PC-3 (cell line): ENCODE data around the gene AHCYL1. TPM values are rescaled to one million over a fixed set of nuclear protein-coding genes. Genes with fewer than 3 reads are reported as not detected.
"Not testable (repeated sequence)": the region's sequence is repeated elsewhere in the genome, so short reads cannot be mapped to it uniquely, and the experiment has no call there.

Experiments
- ATAC-seq: fragments of 200-7000 bp; cut with Tn5 transposase; 2 replicates; pipeline ENCODE4 v1.9.1; 2020; ENCODE audit warnings: mild to moderate bottlenecking, moderate library complexity
- BruUV-seq: library from RNA; stranded (reverse); fragments of 400-500 nt; replicated peaks from 2 replicates; lab custom pipeline; 2021; lab: Mats Ljungman, UMichigan
- CTCF ChIA-PET: fragments of 300-600 bp; sonication (Branson Sonifier 250); formaldehyde crosslinking; loops from one replicate; lab custom pipeline; 2022; ENCODE audit warnings: antibody characterized with exemption; lab: Charles Lee
- POLR2A ChIA-PET: fragments of 300-600 bp; sonication (Branson Sonifier 250); formaldehyde crosslinking; loops from one replicate; lab custom pipeline; 2022; ENCODE audit warnings: antibody characterized with exemption; ENCODE audit not compliant: unreplicated experiment; lab: Charles Lee
- DNase-seq: peaks from one replicate; pipeline ENCODE4 v3.0.0-alpha.2; 2015
- H2AFZ ChIP-seq: fragments of 300-600 bp; sonication (generic); 2 replicates; pipeline ENCODE4 v1.6.0; 2016; ENCODE audit warnings: antibody characterized with exemption, low read length
- H3F3A ChIP-seq: fragments of 300-600 bp; sonication (generic); one replicate; pipeline ENCODE4 v1.6.0; 2017; ENCODE audit warnings: antibody characterized with exemption, low read length, control low read depth, mild to moderate bottlenecking; ENCODE audit not compliant: unreplicated experiment
- H3K27ac ChIP-seq: fragments of 300-600 bp; sonication (generic); 2 replicates; pipeline ENCODE4 v1.5.1; 2016; ENCODE audit warnings: mild to moderate bottlenecking, low read length
- H3K27me3 ChIP-seq: fragments of 300-600 bp; sonication (generic); 2 replicates; pipeline ENCODE4 v1.6.1; 2016; ENCODE audit warnings: low read length, mixed read lengths
- H3K36me3 ChIP-seq: fragments of 300-600 bp; sonication (generic); 2 replicates; pipeline ENCODE4 v1.6.1; 2016; ENCODE audit warnings: low read depth, mixed run types, low read length, mixed read lengths
- H3K4me1 ChIP-seq: fragments of 300-600 bp; sonication (generic); 2 replicates; pipeline ENCODE4 v1.5.1; 2016; ENCODE audit warnings: low read length; ENCODE audit not compliant: insufficient read depth
- H3K4me2 ChIP-seq: fragments of 300-600 bp; sonication (generic); 2 replicates; pipeline ENCODE4 v1.6.0; 2016; ENCODE audit warnings: low read length
- H3K4me3 ChIP-seq: fragments of 300-600 bp; sonication (generic); 2 replicates; pipeline ENCODE4 v1.5.1; 2016; ENCODE audit warnings: mild to moderate bottlenecking, low read length, mixed read lengths
- H3K79me2 ChIP-seq: fragments of 300-600 bp; sonication (generic); 2 replicates; pipeline ENCODE4 v1.6.1; 2017; ENCODE audit warnings: low read length, mixed read lengths
- H3K9ac ChIP-seq: fragments of 300-600 bp; sonication (generic); 2 replicates; pipeline ENCODE4 v1.6.0; 2016; ENCODE audit warnings: mild to moderate bottlenecking, low read length
- H3K9me2 ChIP-seq: fragments of 300-600 bp; sonication (generic); replicated peaks from 2 replicates; pipeline ENCODE4 v1.6.1; 2016; ENCODE audit warnings: mixed run types, low read length, mixed read lengths
- H3K9me3 ChIP-seq: fragments of 300-600 bp; sonication (generic); 2 replicates; pipeline ENCODE4 v1.6.1; 2016; ENCODE audit warnings: low read length, mixed read lengths
- H4K20me1 ChIP-seq: fragments of 300-600 bp; sonication (generic); 2 replicates; pipeline ENCODE4 v1.6.1; 2016; ENCODE audit warnings: low read length, mixed read lengths
- CTCF ChIP-seq: fragments of 300-600 bp; sonication (generic); conservative IDR thresholded peaks from 2 replicates; pipeline ENCODE4 v1.5.1; 2017; ENCODE audit warnings: antibody characterized with exemption, low read depth, mild to moderate bottlenecking, low read length
- EZH2 ChIP-seq: fragments of 300-600 bp; sonication (generic); IDR thresholded peaks from one replicate; pipeline ENCODE4 v1.6.1; 2017; ENCODE audit warnings: antibody characterized with exemption, mild to moderate bottlenecking, low read length; ENCODE audit not compliant: unreplicated experiment
- EZH2phosphoT487 ChIP-seq: fragments of 300-600 bp; sonication (generic); IDR thresholded peaks from 2 replicates; pipeline ENCODE4 v1.6.1; 2018; ENCODE audit warnings: mild to moderate bottlenecking, antibody characterized with exemption, low read length, borderline replicate concordance
- intact Hi-C: fragments of 100-400 bp; cut with micrococcal nuclease; formaldehyde crosslinking; loops from 2 replicates; pipeline ENCODE4 v1.9.0; 2023
- total RNA-seq: library from RNA; depleted of rRNA; stranded (reverse); fragments of >200 nt; gene quantifications from 2 replicates; pipeline ENCODE4 v1.2.3, GENCODE V29; 2014

Gene AHCYL1
- total RNA-seq, 1 experiment from 2014 or later = 35.8 TPM

GRCh38 chr1:109948285-109948630 is 36.3 kb upstream of the AHCYL1 start:
- BruUV-seq = no TSS peak
- no peak overlapping the region; the same call in 1 of the 2 replicates for H3K4me2 ChIP-seq

DNA sequence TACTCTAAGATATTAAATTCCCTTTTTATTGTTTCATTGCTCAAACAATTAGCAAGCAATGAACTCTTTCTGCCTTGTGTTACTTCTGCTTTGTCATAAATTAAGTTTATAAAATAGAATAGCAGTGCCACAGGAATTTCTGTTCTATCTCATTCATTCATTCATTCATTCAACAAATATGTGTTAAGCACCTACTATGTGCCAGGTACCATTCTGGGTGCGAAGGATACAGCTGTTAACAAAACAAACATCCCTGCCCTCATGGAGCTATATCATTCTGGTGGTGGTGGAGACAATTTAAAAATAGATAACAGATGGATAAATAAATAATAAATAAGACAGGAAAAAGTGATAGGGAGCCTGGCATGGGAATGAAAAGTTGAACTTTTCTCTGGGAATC is 34.5 kb upstream of the AHCYL1 start:
- Histone ChIP-seq H3K27me3 (no peaks in the 10 kb centered on the region), H3K4me2 (no peak overlapping the region), H3F3A (no peaks in the 10 kb centered on the region), H4K20me1 (no peaks in the 10 kb centered on the region), H3K27ac (no peak overlapping the region), H3K4me1 (peaks cover 11% of the 10 kb centered on the region; the same call in 1 of the 2 replicates), H3K9me2 (no peaks in the 10 kb centered on the region), H3K9ac (no peak overlapping the region), H2AFZ (no peak overlapping the region), H3K4me3 (no peak overlapping the region), H3K79me2 (no peaks in the 10 kb centered on the region), H3K36me3 (no peaks in the 10 kb centered on the region), H3K9me3 (no peaks in the 10 kb centered on the region)
- ATAC-seq (no peak), DNase-seq (no peak)
- intact Hi-C loops = no loop called here
- ChIA-PET POLR2A (no interaction called here), CTCF (no interaction called here)
- TF ChIP-seq EZH2phosphoT487 (no peak), CTCF (no peak), EZH2 (no peak)
- BruUV-seq = no TSS peak

More at GRCh38 chr1:109948285-109948630, 36.3 kb upstream of the AHCYL1 start:
- H4K20me1 ChIP-seq = no peaks in the 10 kb centered on the region
- no peaks in the 10 kb centered on the region for H3K27me3 ChIP-seq
- no peak for TF ChIP-seq EZH2
- no peak for TF ChIP-seq CTCF
- no peak for TF ChIP-seq EZH2phosphoT487
- H3F3A ChIP-seq = no peaks in the 10 kb centered on the region
- 0 out of 2 replicates have a peak, but pooled peaks cover 6% of the 10 kb centered on the region for H3K4me1 ChIP-seq
- no peaks in the 10 kb centered on the region for H3K36me3 ChIP-seq
- H3K4me3 ChIP-seq = no peak overlapping the region
- intact Hi-C loops = loop anchor here (1.0 kb wide), 1 partner anchor 22 kb away; no protein-coding TSS in a partner anchor
- H3K79me2 ChIP-seq = no peaks in the 10 kb centered on the region
- H3K9me3 ChIP-seq = no peaks in the 10 kb centered on the region
- H2AFZ ChIP-seq = no peak overlapping the region
- H3K27ac ChIP-seq = no peak overlapping the region
- no peak overlapping the region for H3K9ac ChIP-seq
- ATAC-seq (peak; percentile 42), DNase-seq (peak; percentile 7)
- CTCF ChIA-PET = interaction anchor here (0.5 kb wide), 1 partner anchor 296 kb away, joined by 3 read pairs; no protein-coding TSS in a partner anchor
- H3K9me2 ChIP-seq = no peaks in the 10 kb centered on the region
- POLR2A ChIA-PET = no interaction called here

DNA sequence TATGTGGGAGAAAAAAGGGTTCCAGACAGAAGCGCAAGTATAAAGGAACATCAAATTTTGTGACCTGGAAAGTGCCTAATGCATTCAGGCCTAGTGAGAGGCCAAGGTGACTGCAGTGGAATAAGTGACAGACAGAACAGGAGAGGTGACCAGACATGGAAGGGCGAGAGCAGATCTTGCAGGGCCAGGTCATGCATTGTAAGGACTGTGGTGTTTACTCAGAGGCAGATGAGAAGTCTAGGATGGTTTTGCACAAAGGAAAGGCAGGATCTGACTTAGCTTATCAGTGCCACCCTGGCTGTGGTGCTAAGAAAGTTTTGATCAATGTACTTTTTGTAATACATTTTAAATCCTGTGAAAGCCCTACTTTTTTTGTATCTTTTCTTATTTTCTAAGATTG is 34.1 kb upstream of the AHCYL1 start:
- H3K4me1 ChIP-seq = peaks cover 11% of the 10 kb centered on the region; the same call in 1 of the 2 replicates
- no peak overlapping the region for H3K9ac ChIP-seq
- no peak for DNase-seq
- ChIA-PET POLR2A (no interaction called here), CTCF (no interaction called here)
- H3K36me3 ChIP-seq = no peaks in the 10 kb centered on the region
- H3K9me2 ChIP-seq = no peaks in the 10 kb centered on the region
- no peak overlapping the region for H3K4me2 ChIP-seq
- no peak for ATAC-seq
- no peaks in the 10 kb centered on the region for H3K27me3 ChIP-seq
- no peaks in the 10 kb centered on the region for H3F3A ChIP-seq
- H3K79me2 ChIP-seq = no peaks in the 10 kb centered on the region
- H3K27ac ChIP-seq = no peak overlapping the region
- TF ChIP-seq EZH2 = no peak
- TF ChIP-seq EZH2phosphoT487 = no peak
- no peak for TF ChIP-seq CTCF
- H3K4me3 ChIP-seq = no peak overlapping the region
- BruUV-seq = no TSS peak
- no peaks in the 10 kb centered on the region for H4K20me1 ChIP-seq
- no peaks in the 10 kb centered on the region for H3K9me3 ChIP-seq
- H2AFZ ChIP-seq = no peak overlapping the region
- intact Hi-C loops = no loop called here

- H3K27me3 ChIP-seq, DNase-seq, POLR2A ChIA-PET, H3K4me3 ChIP-seq, intact Hi-C loops, H3K9me3 ChIP-seq, H3K9ac ChIP-seq, H3F3A ChIP-seq, ATAC-seq, H3K4me2 ChIP-seq, BruUV-seq, H2AFZ ChIP-seq, H3K36me3 ChIP-seq, H4K20me1 ChIP-seq, H3K27ac ChIP-seq, H3K79me2 ChIP-seq, H3K9me2 ChIP-seq: not testable (repeated sequence)
- CTCF ChIA-PET = interaction anchor here (0.7 kb wide), 1 partner anchor 85 kb away, joined by 3 read pairs; no protein-coding TSS in a partner anchor
- peaks cover 11% of the 10 kb centered on the region; the same call in 1 of the 2 replicates for H3K4me1 ChIP-seq
Observed at GRCh38 chr1:109951501-109951900, 33.1 kb upstream of the AHCYL1 start.
